H9 (cell line): ENCODE measurements around the gene RABGAP1L. TPM values are rescaled to one million over a fixed set of nuclear protein-coding genes. Genes with fewer than 3 reads are reported as not detected.

ENCODE experiments used
- DNase-seq: peaks from one replicate; pipeline ENCODE4 v3.0.0-alpha.2; 2017
- H2AFZ ChIP-seq: one replicate; pipeline ENCODE4 v1.6.1; 2013; ENCODE audit warnings: mild to moderate bottlenecking, low read length, control low read depth, moderate library complexity
- H2AK5ac ChIP-seq: 2 replicates; pipeline ENCODE4 v1.6.1; 2013; ENCODE audit warnings: low read length, control low read depth, mixed read lengths; ENCODE audit not compliant: insufficient read length
- H2BK120ac ChIP-seq: one replicate; pipeline ENCODE4 v1.6.1; 2013; ENCODE audit warnings: low read depth, mild to moderate bottlenecking, low read length, control low read depth, inconsistent platforms; ENCODE audit not compliant: poor library complexity, severe bottlenecking
- H2BK12ac ChIP-seq: 2 replicates; pipeline ENCODE4 v1.6.1; 2013; ENCODE audit warnings: low read length, control low read depth, mixed read lengths, low read depth; ENCODE audit not compliant: insufficient read length
- H2BK15ac ChIP-seq: 2 replicates; pipeline ENCODE4 v1.6.1; 2013; ENCODE audit warnings: low read depth, low read length, control low read depth
- H2BK20ac ChIP-seq: one replicate; pipeline ENCODE4 v1.6.1; 2013; ENCODE audit warnings: low read depth, mild to moderate bottlenecking, low read length, control low read depth, inconsistent platforms; ENCODE audit not compliant: poor library complexity, severe bottlenecking
- H2BK5ac ChIP-seq: 2 replicates; pipeline ENCODE4 v1.6.1; 2013; ENCODE audit warnings: low read length, control low read depth, mixed read lengths; ENCODE audit not compliant: insufficient read length
- H3K14ac ChIP-seq: 2 replicates; pipeline ENCODE4 v1.6.1; 2013; ENCODE audit warnings: low read length, control low read depth; ENCODE audit not compliant: insufficient read depth
- H3K18ac ChIP-seq: 2 replicates; pipeline ENCODE4 v1.6.1; 2013; ENCODE audit warnings: low read depth, mild to moderate bottlenecking, mixed read lengths, low read length, control low read depth; ENCODE audit not compliant: insufficient read length
- H3K23ac ChIP-seq: 2 replicates; pipeline ENCODE4 v1.6.1; 2013; ENCODE audit warnings: low read length, control low read depth, mixed read lengths, low read depth; ENCODE audit not compliant: insufficient read length
- H3K23me2 ChIP-seq: 2 replicates; pipeline ENCODE4 v1.6.1; 2013; ENCODE audit warnings: low read depth, mild to moderate bottlenecking, mixed read lengths, low read length, control low read depth; ENCODE audit not compliant: insufficient read length, poor library complexity, severe bottlenecking
- H3K27ac ChIP-seq: 2 replicates; pipeline ENCODE4 v1.5.1; 2013; ENCODE audit warnings: low read length, control low read depth, mixed read lengths, low read depth; ENCODE audit not compliant: insufficient read length
- H3K27me3 ChIP-seq: 2 replicates; pipeline ENCODE4 v1.6.1; 2013; ENCODE audit warnings: low read length, control low read depth, inconsistent platforms; ENCODE audit not compliant: insufficient read depth
- H3K4ac ChIP-seq: 2 replicates; pipeline ENCODE4 v1.6.1; 2013; ENCODE audit warnings: low read depth, mild to moderate bottlenecking, control low read depth, inconsistent platforms, low read length, moderate library complexity
- H3K4me1 ChIP-seq: 2 replicates; pipeline ENCODE4 v1.6.1; 2013; ENCODE audit warnings: low read length, control low read depth, inconsistent platforms; ENCODE audit not compliant: insufficient read depth
- H3K4me2 ChIP-seq: 2 replicates; pipeline ENCODE4 v1.6.1; 2013; ENCODE audit warnings: low read length, control low read depth, mixed read lengths; ENCODE audit not compliant: insufficient read length, insufficient read depth
- H3K56ac ChIP-seq: 2 replicates; pipeline ENCODE4 v1.6.1; 2013; ENCODE audit warnings: low read depth, mild to moderate bottlenecking, mixed read lengths, low read length, control low read depth; ENCODE audit not compliant: insufficient read length
- H3K79me1 ChIP-seq: 2 replicates; pipeline ENCODE4 v1.6.1; 2013; ENCODE audit warnings: low read depth, mild to moderate bottlenecking, moderate library complexity, low read length, control low read depth, inconsistent platforms; ENCODE audit not compliant: insufficient read depth, poor library complexity, severe bottlenecking
- H3K79me2 ChIP-seq: 2 replicates; pipeline ENCODE4 v1.6.1; 2013; ENCODE audit warnings: low read length, control low read depth, inconsistent platforms; ENCODE audit not compliant: insufficient read depth
- H3K9ac ChIP-seq: 2 replicates; pipeline ENCODE4 v1.6.1; 2013; ENCODE audit warnings: low read length, control low read depth, mixed read lengths; ENCODE audit not compliant: insufficient read length; ENCODE audit errors: extremely low read depth
- H3K9me3 ChIP-seq: one replicate; pipeline ENCODE4 v1.6.1; 2013; ENCODE audit warnings: low read depth, low read length, inconsistent platforms; ENCODE audit not compliant: control insufficient read depth
- H3T11ph ChIP-seq: one replicate; pipeline ENCODE4 v1.6.1; 2013; ENCODE audit warnings: mild to moderate bottlenecking, low read length, control low read depth, inconsistent platforms
- H4K20me1 ChIP-seq: one replicate; pipeline ENCODE4 v1.6.1; 2013; ENCODE audit not compliant: control insufficient read depth, insufficient read length, insufficient read depth
- H4K5ac ChIP-seq: 2 replicates; pipeline ENCODE4 v1.6.1; 2013; ENCODE audit warnings: low read depth, mild to moderate bottlenecking, mixed read lengths, low read length, control low read depth; ENCODE audit not compliant: insufficient read length
- H4K8ac ChIP-seq: replicated peaks from 2 replicates; pipeline ENCODE4 v1.6.1; 2013; ENCODE audit warnings: low read length, control low read depth, mixed read lengths, low read depth; ENCODE audit not compliant: insufficient read length
- H4K91ac ChIP-seq: 2 replicates; pipeline ENCODE4 v1.6.1; 2013; ENCODE audit warnings: low read depth, mild to moderate bottlenecking, moderate library complexity, mixed read lengths, low read length, control low read depth; ENCODE audit not compliant: insufficient read length
- H3K27ac Mint-ChIP-seq, 3 experiments: 2 replicates in 2 of 3; 3 replicates in 1 of 3; pipeline ENCODE4 v1.8.0; 2020 to 2021; ENCODE audit warnings: mixed read lengths in 3 of 3, mild to moderate bottlenecking in 1 of 3, moderate library complexity in 1 of 3
- H3K27me3 Mint-ChIP-seq: 2 replicates; pipeline ENCODE4 v1.8.0; 2021; ENCODE audit warnings: low read depth, mild to moderate bottlenecking, moderate library complexity, mixed read lengths
- H3K36me3 Mint-ChIP-seq, 3 experiments: 2 replicates in 2 of 3; 3 replicates in 1 of 3; pipeline ENCODE4 v1.8.0; 2020 to 2021; ENCODE audit warnings: low read depth in 3 of 3, mixed read lengths in 3 of 3; ENCODE audit not compliant: insufficient read depth in 1 of 3
- H3K4me1 Mint-ChIP-seq, 2 experiments: 2 replicates each; pipeline ENCODE4 v1.8.0; 2020; ENCODE audit warnings: mixed read lengths in 2 of 2
- H3K4me3 Mint-ChIP-seq, 2 experiments: 2 replicates in 1 of 2; 3 replicates in 1 of 2; pipeline ENCODE4 v1.8.0; 2020 to 2021; ENCODE audit warnings: mild to moderate bottlenecking in 2 of 2, mixed read lengths in 2 of 2, moderate library complexity in 1 of 2
- H3K9me3 Mint-ChIP-seq, 2 experiments: 2 replicates in 1 of 2; 3 replicates in 1 of 2; pipeline ENCODE4 v1.8.0; 2020; ENCODE audit warnings: mild to moderate bottlenecking in 2 of 2, mixed read lengths in 2 of 2, moderate library complexity in 1 of 2
- WGBS: extraction: QIAGEN DNeasy Blood & Tissue Kit; methylation state at CpG from one replicate; pipeline ENCODE4 v1.1.7; 2013; ENCODE audit warnings: missing lambda C conversion rate, low lambda C conversion rate, mixed read lengths; ENCODE audit not compliant: insufficient read length; ENCODE audit errors: extremely low coverage; 5-methylcytosine and 5-hydroxymethylcytosine counted together
- total RNA-seq: library from RNA; stranded (reverse); gene quantifications from 2 replicates; pipeline ENCODE4 v1.2.1, GENCODE V29; 2021
- TF ChIP-seq, protein P1 (sequence below): fragments of 200-600 bp; sonication (generic); conservative IDR thresholded peaks from 3 replicates; pipeline ENCODE4 v1.8.0; 2021; ENCODE audit warnings: antibody characterized with exemption, mild to moderate bottlenecking

The RABGAP1L gene
- total RNA-seq, 1 experiment from 2014 or later = 147 TPM

DNA sequence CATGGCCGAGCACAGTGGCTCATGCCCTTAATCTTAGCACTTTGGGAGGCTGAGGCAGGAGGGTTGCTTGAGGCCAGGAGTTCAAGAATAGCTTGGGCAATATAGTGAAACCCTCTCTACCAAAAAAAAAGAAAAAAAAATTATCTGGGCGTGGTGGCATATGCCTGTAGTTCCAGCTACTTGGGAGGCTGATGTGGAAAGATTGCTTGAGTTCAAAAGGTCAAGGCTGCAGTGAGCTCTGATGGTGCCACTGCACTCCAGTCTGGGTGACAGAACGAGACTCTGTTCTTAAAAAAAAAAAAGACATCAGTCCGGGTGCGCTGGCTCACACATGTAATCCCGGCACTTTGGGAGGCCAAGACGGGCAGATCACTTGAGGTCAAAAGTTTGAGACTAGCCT is 589.3 kb downstream of the RABGAP1L start:
- no peak overlapping the region for H2BK5ac ChIP-seq
- TF ChIP-seq, protein P1, sequence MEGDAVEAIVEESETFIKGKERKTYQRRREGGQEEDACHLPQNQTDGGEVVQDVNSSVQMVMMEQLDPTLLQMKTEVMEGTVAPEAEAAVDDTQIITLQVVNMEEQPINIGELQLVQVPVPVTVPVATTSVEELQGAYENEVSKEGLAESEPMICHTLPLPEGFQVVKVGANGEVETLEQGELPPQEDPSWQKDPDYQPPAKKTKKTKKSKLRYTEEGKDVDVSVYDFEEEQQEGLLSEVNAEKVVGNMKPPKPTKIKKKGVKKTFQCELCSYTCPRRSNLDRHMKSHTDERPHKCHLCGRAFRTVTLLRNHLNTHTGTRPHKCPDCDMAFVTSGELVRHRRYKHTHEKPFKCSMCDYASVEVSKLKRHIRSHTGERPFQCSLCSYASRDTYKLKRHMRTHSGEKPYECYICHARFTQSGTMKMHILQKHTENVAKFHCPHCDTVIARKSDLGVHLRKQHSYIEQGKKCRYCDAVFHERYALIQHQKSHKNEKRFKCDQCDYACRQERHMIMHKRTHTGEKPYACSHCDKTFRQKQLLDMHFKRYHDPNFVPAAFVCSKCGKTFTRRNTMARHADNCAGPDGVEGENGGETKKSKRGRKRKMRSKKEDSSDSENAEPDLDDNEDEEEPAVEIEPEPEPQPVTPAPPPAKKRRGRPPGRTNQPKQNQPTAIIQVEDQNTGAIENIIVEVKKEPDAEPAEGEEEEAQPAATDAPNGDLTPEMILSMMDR = no peak
- no peaks in the 10 kb centered on the region for H3K36me3 Mint-ChIP-seq
- no peak overlapping the region for H3T11ph ChIP-seq
- no peak overlapping the region for H2BK15ac ChIP-seq
- H3K14ac ChIP-seq = no peak overlapping the region
- no peak overlapping the region for H3K4me2 ChIP-seq
- no peak overlapping the region for H2AK5ac ChIP-seq
- no peak overlapping the region for H2BK120ac ChIP-seq
- no peak overlapping the region for H3K27ac Mint-ChIP-seq
- no peak overlapping the region for H3K27ac ChIP-seq
- no peak for DNase-seq
- H3K4me3 Mint-ChIP-seq = no peak overlapping the region
- no peaks in the 10 kb centered on the region for H4K20me1 ChIP-seq
- H3K23ac ChIP-seq = no peak overlapping the region
- H2AFZ ChIP-seq = no peak overlapping the region
- H3K4me1 Mint-ChIP-seq = peaks cover 7% of the 10 kb centered on the region in 2 experiments
- no peaks in the 10 kb centered on the region for H3K9me3 Mint-ChIP-seq
- H3K23me2 ChIP-seq = no peaks in the 10 kb centered on the region
- no peak overlapping the region for H3K9ac ChIP-seq
- H3K9me3 ChIP-seq = no peaks in the 10 kb centered on the region
- H4K5ac ChIP-seq = no peak overlapping the region
- H3K27me3 ChIP-seq = no peaks in the 10 kb centered on the region
- no peaks in the 10 kb centered on the region for H3K79me2 ChIP-seq
- no peak overlapping the region for H3K4ac ChIP-seq
- no peaks in the 10 kb centered on the region; the same call in none of the 2 replicates for H3K27me3 Mint-ChIP-seq
- no peak overlapping the region for H2BK12ac ChIP-seq
- H4K91ac ChIP-seq = no peak overlapping the region
- no CpG with 5 or more reads among the region's 7 CpGs for WGBS
- H4K8ac ChIP-seq = no peak overlapping the region
- no peaks in the 10 kb centered on the region for H3K79me1 ChIP-seq
- H2BK20ac ChIP-seq = no peak overlapping the region
- no peak overlapping the region for H3K18ac ChIP-seq
- no peak overlapping the region for H3K56ac ChIP-seq
- H3K4me1 ChIP-seq = no peaks in the 10 kb centered on the region; the same call in 1 of the 2 replicates
